ENCODE measurements around the gene TSPAN8. TPM values are rescaled to one million over a fixed set of nuclear protein-coding genes. Genes with fewer than 3 reads are reported as not detected.

TSPAN8 gene
- total and polyA plus RNA-seq, 5 donors from 2014 or later, result not detected

DNA sequence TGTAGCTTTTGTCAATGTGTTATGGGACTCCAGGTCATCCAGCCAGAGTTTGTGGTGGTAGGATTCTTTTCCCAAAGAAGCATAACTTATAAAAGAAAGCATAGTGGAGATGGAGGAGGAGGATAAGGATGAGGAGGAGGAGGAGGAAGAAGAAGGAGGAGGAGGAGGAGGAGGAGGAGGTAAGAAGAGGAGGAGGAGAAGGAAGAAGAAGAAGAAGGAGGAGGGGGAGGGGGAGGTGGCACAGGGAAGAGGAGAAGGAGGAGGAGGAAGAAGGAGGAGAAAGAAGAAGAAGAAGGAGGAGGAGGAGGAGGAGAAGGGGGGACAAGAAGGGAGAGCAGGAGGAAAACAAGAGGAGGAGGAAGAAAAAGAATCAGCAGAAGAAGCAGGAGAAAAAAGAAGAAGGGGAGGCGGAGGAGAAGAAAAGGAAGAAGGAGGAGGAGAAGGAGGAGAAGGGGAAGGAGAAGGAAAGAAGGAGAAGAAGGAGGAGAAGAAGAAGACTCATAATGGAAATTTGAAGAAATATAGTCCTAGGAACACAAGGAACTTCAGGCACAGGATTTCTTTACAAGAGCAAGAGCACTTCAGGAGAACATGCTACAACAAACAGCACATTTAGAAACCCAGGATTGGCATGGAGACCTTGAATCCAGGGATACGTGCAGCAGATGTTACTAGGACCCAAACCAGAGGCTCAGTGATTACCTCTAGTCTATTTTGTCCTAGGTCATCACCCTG lies 22.6 kb downstream of the TSPAN8 start:
- Mint-ChIP-seq H3K27ac (no peak overlapping the region), H3K27me3 (no peaks in the 10 kb centered on the region), H3K36me3 (no peaks in the 10 kb centered on the region), H3K4me3 (no peak overlapping the region), H3K9me3 (peaks cover 0 to 2% (median 0%) of the 10 kb centered on the region in 7 donors), H3K4me1 (no peaks in the 10 kb centered on the region)
- Histone ChIP-seq H3K27me3 (ENCODE audit: control insufficient read depth, insufficient read depth, low read length) (no peaks in the 10 kb centered on the region), H3K27ac (ENCODE audit: insufficient read depth, low read length, poor library complexity, severe bottlenecking) (no peak overlapping the region), H3K4me1 (ENCODE audit: control insufficient read depth, insufficient read depth, low read length, poor library complexity, severe bottlenecking) (no peaks in the 10 kb centered on the region), H3K4me3 (ENCODE audit: low read depth, low read length) (no peak overlapping the region), H3K36me3 (ENCODE audit: control insufficient read depth, insufficient read depth, low read length) (no peaks in the 10 kb centered on the region), H3K9me3 (ENCODE audit: control insufficient read depth in 2 of 2, low read length in 2 of 2) (no peaks in the 10 kb centered on the region)
- DNase-seq (no peak), ATAC-seq (ENCODE audit: low read depth in 2 of 2) (no peak)

DNA sequence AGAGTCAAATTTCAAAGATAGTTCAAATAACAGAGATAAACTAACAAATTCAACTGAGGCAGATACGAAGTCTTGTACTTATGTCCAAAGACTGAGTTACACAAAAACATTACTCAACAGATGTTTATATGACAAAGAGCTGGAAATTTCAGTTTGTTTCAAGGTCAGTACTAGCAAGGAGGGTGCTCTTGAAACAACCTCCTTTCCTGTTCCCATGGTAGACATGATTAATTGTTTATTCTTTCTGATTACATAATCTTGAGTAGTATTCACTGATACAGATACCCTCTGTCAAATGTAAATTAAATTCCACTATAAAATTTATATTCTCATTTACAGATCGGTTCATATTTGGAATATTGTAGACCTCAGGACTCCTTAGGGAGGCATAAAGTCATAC lies 23.4 kb downstream of the TSPAN8 start:
- H3K36me3 Mint-ChIP-seq, result no peaks in the 10 kb centered on the region
- H3K27me3 Mint-ChIP-seq, result no peaks in the 10 kb centered on the region
- peaks cover 0 to 2% (median 0%) of the 10 kb centered on the region in 7 donors for H3K9me3 Mint-ChIP-seq
- ATAC-seq (ENCODE audit: low read depth in 2 of 2), result no peak
- H3K27ac ChIP-seq (ENCODE audit: insufficient read depth, low read length, poor library complexity, severe bottlenecking), result no peak overlapping the region
- no peaks in the 10 kb centered on the region for H3K36me3 ChIP-seq (ENCODE audit: control insufficient read depth, insufficient read depth, low read length)
- no peaks in the 10 kb centered on the region for H3K9me3 ChIP-seq (ENCODE audit: control insufficient read depth in 2 of 2, low read length in 2 of 2)
- no peak overlapping the region for H3K4me3 Mint-ChIP-seq
- H3K27me3 ChIP-seq (ENCODE audit: control insufficient read depth, insufficient read depth, low read length), result no peaks in the 10 kb centered on the region
- H3K4me1 Mint-ChIP-seq, result no peaks in the 10 kb centered on the region
- H3K27ac Mint-ChIP-seq, result no peak overlapping the region
- no peak overlapping the region for H3K4me3 ChIP-seq (ENCODE audit: low read depth, low read length)
- DNase-seq, result no peak
- H3K4me1 ChIP-seq (ENCODE audit: control insufficient read depth, insufficient read depth, low read length, poor library complexity, severe bottlenecking), result no peaks in the 10 kb centered on the region

GRCh38 chr12:71130521-71131069 lies 27.2 kb downstream of the TSPAN8 start:
- no peaks in the 10 kb centered on the region for H3K4me1 ChIP-seq (ENCODE audit: control insufficient read depth, insufficient read depth, low read length, poor library complexity, severe bottlenecking)
- no peak overlapping the region for H3K4me3 ChIP-seq (ENCODE audit: low read depth, low read length)
- ATAC-seq (ENCODE audit: low read depth in 2 of 2), result no peak
- H3K27me3 Mint-ChIP-seq, result no peaks in the 10 kb centered on the region
- no peaks in the 10 kb centered on the region for H3K36me3 ChIP-seq (ENCODE audit: control insufficient read depth, insufficient read depth, low read length)
- no peak overlapping the region for H3K4me3 Mint-ChIP-seq
- no peak overlapping the region for H3K27ac ChIP-seq (ENCODE audit: insufficient read depth, low read length, poor library complexity, severe bottlenecking)
- no peaks in the 10 kb centered on the region for H3K4me1 Mint-ChIP-seq
- no peak for DNase-seq
- no peaks in the 10 kb centered on the region for H3K27me3 ChIP-seq (ENCODE audit: control insufficient read depth, insufficient read depth, low read length)
- H3K36me3 Mint-ChIP-seq, result no peaks in the 10 kb centered on the region
- H3K9me3 Mint-ChIP-seq, result peaks cover 0 to 2% (median 0%) of the 10 kb centered on the region in 7 donors
- no peak overlapping the region for H3K27ac Mint-ChIP-seq
- no peaks in the 10 kb centered on the region for H3K9me3 ChIP-seq (ENCODE audit: control insufficient read depth in 2 of 2, low read length in 2 of 2)

- Mint-ChIP-seq H3K36me3 (no peaks in the 10 kb centered on the region), H3K27ac (no peak overlapping the region), H3K4me3 (no peak overlapping the region), H3K4me1 (no peaks in the 10 kb centered on the region), H3K27me3 (no peaks in the 10 kb centered on the region), H3K9me3 (peaks cover 0 to 6% (median 0%) of the 10 kb centered on the region in 7 donors)
- ATAC-seq (ENCODE audit: low read depth in 2 of 2), result no peak
- Histone ChIP-seq H3K27ac (ENCODE audit: insufficient read depth, low read length, poor library complexity, severe bottlenecking) (no peak overlapping the region), H3K36me3 (ENCODE audit: control insufficient read depth, insufficient read depth, low read length) (no peaks in the 10 kb centered on the region), H3K27me3 (ENCODE audit: control insufficient read depth, insufficient read depth, low read length) (no peaks in the 10 kb centered on the region), H3K4me1 (ENCODE audit: control insufficient read depth, insufficient read depth, low read length, poor library complexity, severe bottlenecking) (no peaks in the 10 kb centered on the region), H3K4me3 (ENCODE audit: low read depth, low read length) (no peak overlapping the region), H3K9me3 (ENCODE audit: control insufficient read depth in 2 of 2, low read length in 2 of 2) (no peaks in the 10 kb centered on the region)
- no peak for DNase-seq
Measured at GRCh38 chr12:71129364-71129763, 28.4 kb downstream of the TSPAN8 start.

- Mint-ChIP-seq H3K4me3 (no peak overlapping the region), H3K27ac (no peak overlapping the region), H3K27me3 (no peaks in the 10 kb centered on the region), H3K4me1 (no peaks in the 10 kb centered on the region), H3K9me3 (peaks cover 0 to 7% (median 0%) of the 10 kb centered on the region in 7 donors), H3K36me3 (no peaks in the 10 kb centered on the region)
- Histone ChIP-seq H3K27ac (ENCODE audit: insufficient read depth, low read length, poor library complexity, severe bottlenecking) (no peak overlapping the region), H3K4me3 (ENCODE audit: low read depth, low read length) (no peak overlapping the region), H3K27me3 (ENCODE audit: control insufficient read depth, insufficient read depth, low read length) (no peaks in the 10 kb centered on the region), H3K9me3 (ENCODE audit: control insufficient read depth in 2 of 2, low read length in 2 of 2) (no peaks in the 10 kb centered on the region), H3K4me1 (ENCODE audit: control insufficient read depth, insufficient read depth, low read length, poor library complexity, severe bottlenecking) (no peaks in the 10 kb centered on the region), H3K36me3 (ENCODE audit: control insufficient read depth, insufficient read depth, low read length) (no peaks in the 10 kb centered on the region)
- DNase-seq, result no peak
- ATAC-seq (ENCODE audit: low read depth in 2 of 2), result no peak
Measured at GRCh38 chr12:71128191-71128788, 29.5 kb downstream of the TSPAN8 start.

DNA sequence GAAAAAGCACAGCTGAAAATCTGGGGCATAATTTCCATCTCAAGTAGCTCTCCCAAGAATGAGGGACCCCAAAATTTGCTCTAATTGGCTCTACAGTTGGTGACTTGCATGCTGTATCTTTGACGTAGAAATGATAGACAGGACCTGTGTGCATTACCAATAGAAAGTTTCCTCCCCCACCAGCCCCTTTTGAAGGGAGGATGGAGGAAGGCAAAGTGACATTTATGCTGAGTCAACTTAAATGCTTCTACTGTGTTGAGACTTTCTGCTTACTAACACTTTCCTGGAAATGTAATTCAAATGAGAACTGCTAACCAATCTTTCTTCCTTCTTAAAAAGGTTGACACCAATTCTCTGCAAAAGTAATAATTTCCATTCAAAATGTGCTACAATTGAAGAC lies 31.9 kb downstream of the TSPAN8 start:
- Mint-ChIP-seq H3K4me1 (no peaks in the 10 kb centered on the region), H3K4me3 (no peak overlapping the region), H3K27ac (no peak overlapping the region), H3K27me3 (no peaks in the 10 kb centered on the region), H3K36me3 (no peaks in the 10 kb centered on the region), H3K9me3 (peaks cover 0 to 7% (median 0%) of the 10 kb centered on the region in 7 donors)
- DNase-seq (no peak), ATAC-seq (ENCODE audit: low read depth in 2 of 2) (no peak)
- Histone ChIP-seq H3K36me3 (ENCODE audit: control insufficient read depth, insufficient read depth, low read length) (no peaks in the 10 kb centered on the region), H3K27ac (ENCODE audit: insufficient read depth, low read length, poor library complexity, severe bottlenecking) (no peak overlapping the region), H3K9me3 (ENCODE audit: control insufficient read depth in 2 of 2, low read length in 2 of 2) (no peaks in the 10 kb centered on the region), H3K4me3 (ENCODE audit: low read depth, low read length) (no peak overlapping the region), H3K4me1 (ENCODE audit: control insufficient read depth, insufficient read depth, low read length, poor library complexity, severe bottlenecking) (no peaks in the 10 kb centered on the region), H3K27me3 (ENCODE audit: control insufficient read depth, insufficient read depth, low read length) (no peaks in the 10 kb centered on the region)

DNA sequence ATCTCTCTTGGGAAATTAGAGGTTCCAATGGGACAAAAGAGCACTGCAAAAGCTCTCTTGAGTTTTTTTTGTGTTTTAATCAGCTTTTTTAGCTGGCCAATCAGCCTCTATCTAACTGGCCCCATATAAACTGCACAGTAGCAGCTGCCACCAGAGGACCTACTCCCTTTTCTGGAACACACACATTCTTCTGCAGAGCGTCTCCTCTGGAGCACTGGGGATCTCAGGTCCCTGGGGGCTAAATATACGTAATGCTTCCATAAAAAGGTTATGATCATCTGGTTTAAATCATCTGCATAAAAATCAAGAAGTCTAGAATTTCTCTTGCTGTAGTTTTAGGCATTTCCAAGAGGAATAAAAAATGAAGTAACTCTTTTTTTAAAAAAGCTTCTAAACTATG lies 32.3 kb downstream of the TSPAN8 start:
- Histone ChIP-seq H3K27ac (ENCODE audit: insufficient read depth, low read length, poor library complexity, severe bottlenecking) (no peak overlapping the region), H3K4me3 (ENCODE audit: low read depth, low read length) (no peak overlapping the region), H3K4me1 (ENCODE audit: control insufficient read depth, insufficient read depth, low read length, poor library complexity, severe bottlenecking) (no peaks in the 10 kb centered on the region), H3K27me3 (ENCODE audit: control insufficient read depth, insufficient read depth, low read length) (no peaks in the 10 kb centered on the region), H3K36me3 (ENCODE audit: control insufficient read depth, insufficient read depth, low read length) (no peaks in the 10 kb centered on the region), H3K9me3 (ENCODE audit: control insufficient read depth in 2 of 2, low read length in 2 of 2) (no peaks in the 10 kb centered on the region)
- no peaks in the 10 kb centered on the region for H3K36me3 Mint-ChIP-seq
- no peaks in the 10 kb centered on the region for H3K4me1 Mint-ChIP-seq
- no peak for ATAC-seq (ENCODE audit: low read depth in 2 of 2)
- H3K27ac Mint-ChIP-seq, result no peak overlapping the region
- DNase-seq, result no peak
- no peaks in the 10 kb centered on the region for H3K27me3 Mint-ChIP-seq
- peaks cover 0 to 7% (median 0%) of the 10 kb centered on the region in 7 donors for H3K9me3 Mint-ChIP-seq
- H3K4me3 Mint-ChIP-seq, result no peak overlapping the region
